ENCODE measurements around the gene PPCDC. TPM values are rescaled to one million over a fixed set of nuclear protein-coding genes. Genes with fewer than 3 reads are reported as not detected.

The PPCDC gene
- polyA plus RNA-seq, 1 of the 3 experiments (the other 2 are of a cell fraction): 19.8 TPM

DNA sequence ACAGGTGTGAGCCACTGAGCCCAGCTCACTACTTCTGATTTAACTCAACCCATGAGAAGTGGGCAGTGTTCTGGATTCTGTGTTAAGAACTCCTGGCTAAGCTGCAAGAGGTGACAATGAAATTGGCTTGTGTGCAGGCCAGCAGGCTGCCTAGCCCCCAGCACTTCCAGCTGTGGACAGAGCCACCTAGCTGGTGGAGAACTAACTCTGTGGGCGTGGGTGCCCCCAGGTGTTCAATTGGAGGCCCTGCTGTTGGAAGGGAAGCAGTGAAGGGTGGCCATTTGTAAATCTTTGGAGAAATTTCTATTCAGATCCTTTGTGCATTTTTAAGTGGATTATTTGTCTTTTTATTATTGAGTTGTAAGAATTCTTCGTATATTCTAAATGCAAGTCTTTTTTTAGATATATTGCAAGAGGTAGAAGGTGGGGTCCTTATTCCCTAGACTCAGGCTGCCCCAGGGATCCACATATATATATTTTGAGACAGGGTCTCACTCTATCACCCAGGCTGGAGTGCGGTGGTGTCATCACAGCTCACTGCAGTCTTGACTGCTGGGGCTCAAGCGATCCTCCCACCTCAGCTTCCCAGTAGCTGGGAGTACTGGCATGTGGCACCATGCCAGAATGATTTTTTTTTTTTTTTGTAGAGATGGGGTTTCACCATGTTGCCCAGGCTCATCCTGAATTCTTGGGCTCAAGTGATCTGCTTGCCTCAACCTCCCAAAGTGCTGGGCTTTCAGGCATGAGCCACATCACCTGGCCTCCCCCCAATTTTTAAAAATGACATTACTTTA lies 35.2 kb upstream of the PPCDC start:
- no peak overlapping the region; a peak in 1 of 4 replicates for H3K4me3 ChIP-seq (ENCODE audit: low read depth in 2 of 2, low read length in 1 of 2)
- ChIA-PET POLR2A (interaction anchor here (0.8 to 1.3 kb wide), 4 partner anchors 31 to 38 kb away, joined by 3 to 8 read pairs (median 4); partner anchors contain the start of genes PPCDC and RPP25), CTCF (interaction anchor here (0.6 to 4.2 kb wide), 17 partner anchors 10 to 362 kb away, joined by 3 to 36 read pairs (median 5); partner anchors contain the start of genes FAM219B and RPP25)
- no peaks in the 10 kb centered on the region for H3K9me2 ChIP-seq
- no peaks in the 10 kb centered on the region for H3K9me3 ChIP-seq
- no peaks in the 10 kb centered on the region for H3K4me1 ChIP-seq (ENCODE audit: control insufficient read depth in 1 of 2, insufficient read depth in 2 of 2, low read depth in 1 of 2, low read length in 1 of 2)
- H3K27ac ChIP-seq (ENCODE audit: low read depth in 2 of 2, low read length in 1 of 2): no peak overlapping the region
- no peaks in the 10 kb centered on the region for H3K36me3 ChIP-seq (replicated peaks in 1 of 2; ENCODE audit: control insufficient read depth in 1 of 2, insufficient read depth in 2 of 2, low read length in 1 of 2)
- WGBS (ENCODE audit: low lambda C conversion rate): 37% methylated on average over 4 of the region's 4 CpGs
- no peak overlapping the region for H3K4me2 ChIP-seq
- H3K27me3 ChIP-seq (ENCODE audit: insufficient read depth): no peaks in the 10 kb centered on the region
- H3K79me2 ChIP-seq (ENCODE audit: insufficient read depth): no peaks in the 10 kb centered on the region
- no peaks in the 10 kb centered on the region for H4K20me1 ChIP-seq (ENCODE audit: insufficient read depth)
- peak; percentile 72 for DNase-seq
- no peak overlapping the region for H2AFZ ChIP-seq (ENCODE audit: low read depth)
- H3K9ac ChIP-seq: no peak overlapping the region
- H3F3A ChIP-seq (replicated peaks; ENCODE audit: insufficient read depth): peaks cover 6% of the 10 kb centered on the region
- TF ChIP-seq MXI1 (IDR thresholded peaks at IDR 0.05; ENCODE audit: low read depth, low read length) (no peak), CHD2 (IDR thresholded peaks at IDR 0.05; ENCODE audit: low read length, partially characterized antibody) (no peak), EP300 (IDR thresholded peaks at IDR 0.05; ENCODE audit: borderline replicate concordance in 1 of 2, low read depth in 1 of 2, low read length in 1 of 2) (no peak), GABPA (IDR thresholded peaks at IDR 0.05; ENCODE audit: low read depth) (no peak), FOSL2 (IDR thresholded peaks at IDR 0.05; ENCODE audit: borderline replicate concordance, low read depth) (no peak), TEAD4 (IDR thresholded peaks at IDR 0.05; ENCODE audit: borderline replicate concordance, insufficient read depth) (no peak), ELF1 (IDR thresholded peaks at IDR 0.05) (no peak), JUND (IDR thresholded peaks at IDR 0.05) (no peak), SMC3 (IDR thresholded peaks at IDR 0.05; ENCODE audit: low read depth, low read length) (peak; percentile 69), NRF1 (IDR thresholded peaks at IDR 0.05; ENCODE audit: low read depth, low read length) (no peak), FOXJ3 (CRISPR knock-in tag; IDR thresholded peaks at IDR 0.05) (no peak), FOXM1 (IDR thresholded peaks at IDR 0.05; ENCODE audit: low read depth) (no peak), NFIC (IDR thresholded peaks at IDR 0.05; ENCODE audit: borderline replicate concordance) (no peak), POLR2AphosphoS5 (IDR thresholded peaks at IDR 0.05; ENCODE audit: low read depth, low read length) (no peak), RAD21 (IDR thresholded peaks at IDR 0.05; ENCODE audit: low read length) (peak; percentile 89), GATA2 (CRISPR knock-in tag; IDR thresholded peaks at IDR 0.05) (no peak), RXRA (IDR thresholded peaks at IDR 0.05; ENCODE audit: borderline replicate concordance, low read depth) (no peak), YY1 (IDR thresholded peaks at IDR 0.05; ENCODE audit: low read depth) (no peak), RFX5 (IDR thresholded peaks at IDR 0.05; ENCODE audit: low read length) (no peak), TAF1 (IDR thresholded peaks at IDR 0.05; ENCODE audit: borderline replicate concordance, low read depth, low read length) (no peak), TCF12 (IDR thresholded peaks at IDR 0.05) (no peak), SIN3A (IDR thresholded peaks at IDR 0.05; ENCODE audit: borderline replicate concordance, low read depth, low read length) (no peak), RCOR1 (IDR thresholded peaks at IDR 0.05; ENCODE audit: low read length) (no peak)
- TF ChIP-seq, protein P1, sequence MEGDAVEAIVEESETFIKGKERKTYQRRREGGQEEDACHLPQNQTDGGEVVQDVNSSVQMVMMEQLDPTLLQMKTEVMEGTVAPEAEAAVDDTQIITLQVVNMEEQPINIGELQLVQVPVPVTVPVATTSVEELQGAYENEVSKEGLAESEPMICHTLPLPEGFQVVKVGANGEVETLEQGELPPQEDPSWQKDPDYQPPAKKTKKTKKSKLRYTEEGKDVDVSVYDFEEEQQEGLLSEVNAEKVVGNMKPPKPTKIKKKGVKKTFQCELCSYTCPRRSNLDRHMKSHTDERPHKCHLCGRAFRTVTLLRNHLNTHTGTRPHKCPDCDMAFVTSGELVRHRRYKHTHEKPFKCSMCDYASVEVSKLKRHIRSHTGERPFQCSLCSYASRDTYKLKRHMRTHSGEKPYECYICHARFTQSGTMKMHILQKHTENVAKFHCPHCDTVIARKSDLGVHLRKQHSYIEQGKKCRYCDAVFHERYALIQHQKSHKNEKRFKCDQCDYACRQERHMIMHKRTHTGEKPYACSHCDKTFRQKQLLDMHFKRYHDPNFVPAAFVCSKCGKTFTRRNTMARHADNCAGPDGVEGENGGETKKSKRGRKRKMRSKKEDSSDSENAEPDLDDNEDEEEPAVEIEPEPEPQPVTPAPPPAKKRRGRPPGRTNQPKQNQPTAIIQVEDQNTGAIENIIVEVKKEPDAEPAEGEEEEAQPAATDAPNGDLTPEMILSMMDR (IDR thresholded peaks at IDR 0.05): peak; percentile 55
- TF ChIP-seq, protein P2, sequence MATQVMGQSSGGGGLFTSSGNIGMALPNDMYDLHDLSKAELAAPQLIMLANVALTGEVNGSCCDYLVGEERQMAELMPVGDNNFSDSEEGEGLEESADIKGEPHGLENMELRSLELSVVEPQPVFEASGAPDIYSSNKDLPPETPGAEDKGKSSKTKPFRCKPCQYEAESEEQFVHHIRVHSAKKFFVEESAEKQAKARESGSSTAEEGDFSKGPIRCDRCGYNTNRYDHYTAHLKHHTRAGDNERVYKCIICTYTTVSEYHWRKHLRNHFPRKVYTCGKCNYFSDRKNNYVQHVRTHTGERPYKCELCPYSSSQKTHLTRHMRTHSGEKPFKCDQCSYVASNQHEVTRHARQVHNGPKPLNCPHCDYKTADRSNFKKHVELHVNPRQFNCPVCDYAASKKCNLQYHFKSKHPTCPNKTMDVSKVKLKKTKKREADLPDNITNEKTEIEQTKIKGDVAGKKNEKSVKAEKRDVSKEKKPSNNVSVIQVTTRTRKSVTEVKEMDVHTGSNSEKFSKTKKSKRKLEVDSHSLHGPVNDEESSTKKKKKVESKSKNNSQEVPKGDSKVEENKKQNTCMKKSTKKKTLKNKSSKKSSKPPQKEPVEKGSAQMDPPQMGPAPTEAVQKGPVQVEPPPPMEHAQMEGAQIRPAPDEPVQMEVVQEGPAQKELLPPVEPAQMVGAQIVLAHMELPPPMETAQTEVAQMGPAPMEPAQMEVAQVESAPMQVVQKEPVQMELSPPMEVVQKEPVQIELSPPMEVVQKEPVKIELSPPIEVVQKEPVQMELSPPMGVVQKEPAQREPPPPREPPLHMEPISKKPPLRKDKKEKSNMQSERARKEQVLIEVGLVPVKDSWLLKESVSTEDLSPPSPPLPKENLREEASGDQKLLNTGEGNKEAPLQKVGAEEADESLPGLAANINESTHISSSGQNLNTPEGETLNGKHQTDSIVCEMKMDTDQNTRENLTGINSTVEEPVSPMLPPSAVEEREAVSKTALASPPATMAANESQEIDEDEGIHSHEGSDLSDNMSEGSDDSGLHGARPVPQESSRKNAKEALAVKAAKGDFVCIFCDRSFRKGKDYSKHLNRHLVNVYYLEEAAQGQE (IDR thresholded peaks at IDR 0.05; ENCODE audit: low read depth, low read length): peak; percentile 94
- TF ChIP-seq, protein P3, sequence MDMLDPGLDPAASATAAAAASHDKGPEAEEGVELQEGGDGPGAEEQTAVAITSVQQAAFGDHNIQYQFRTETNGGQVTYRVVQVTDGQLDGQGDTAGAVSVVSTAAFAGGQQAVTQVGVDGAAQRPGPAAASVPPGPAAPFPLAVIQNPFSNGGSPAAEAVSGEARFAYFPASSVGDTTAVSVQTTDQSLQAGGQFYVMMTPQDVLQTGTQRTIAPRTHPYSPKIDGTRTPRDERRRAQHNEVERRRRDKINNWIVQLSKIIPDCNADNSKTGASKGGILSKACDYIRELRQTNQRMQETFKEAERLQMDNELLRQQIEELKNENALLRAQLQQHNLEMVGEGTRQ (IDR thresholded peaks at IDR 0.05; ENCODE audit: borderline replicate concordance, low read depth, low read length): no peak
- TF ChIP-seq, protein P4, sequence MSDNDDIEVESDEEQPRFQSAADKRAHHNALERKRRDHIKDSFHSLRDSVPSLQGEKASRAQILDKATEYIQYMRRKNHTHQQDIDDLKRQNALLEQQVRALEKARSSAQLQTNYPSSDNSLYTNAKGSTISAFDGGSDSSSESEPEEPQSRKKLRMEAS (IDR thresholded peaks at IDR 0.05; ENCODE audit: low read depth): no peak
- TF ChIP-seq, protein P5, sequence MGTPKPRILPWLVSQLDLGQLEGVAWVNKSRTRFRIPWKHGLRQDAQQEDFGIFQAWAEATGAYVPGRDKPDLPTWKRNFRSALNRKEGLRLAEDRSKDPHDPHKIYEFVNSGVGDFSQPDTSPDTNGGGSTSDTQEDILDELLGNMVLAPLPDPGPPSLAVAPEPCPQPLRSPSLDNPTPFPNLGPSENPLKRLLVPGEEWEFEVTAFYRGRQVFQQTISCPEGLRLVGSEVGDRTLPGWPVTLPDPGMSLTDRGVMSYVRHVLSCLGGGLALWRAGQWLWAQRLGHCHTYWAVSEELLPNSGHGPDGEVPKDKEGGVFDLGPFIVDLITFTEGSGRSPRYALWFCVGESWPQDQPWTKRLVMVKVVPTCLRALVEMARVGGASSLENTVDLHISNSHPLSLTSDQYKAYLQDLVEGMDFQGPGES (IDR thresholded peaks at IDR 0.05; ENCODE audit: low read depth, low read length): no peak
